HG02759 (cell line): ENCODE data around the gene PLCD3.
"Not testable (repeated sequence)": the region's sequence is repeated elsewhere in the genome, so short reads cannot be mapped to it uniquely, and the experiment has no call there.

Source experiments
- ATAC-seq: cut with Tn5 transposase; IDR thresholded peaks from one replicate; pipeline ENCODE4 v1.9.1; 2021; ENCODE audit warnings: mild to moderate bottlenecking, moderate library complexity; ENCODE audit not compliant: unreplicated experiment

The PLCD3 gene

GRCh38 chr17:45135978-45136791, 3.9 kb upstream of the PLCD3 start:
- no peak for ATAC-seq

GRCh38 chr17:45135192-45135977, 3.1 kb upstream of the PLCD3 start, which contains the start of gene ACBD4:
ACBD4 (plus strand) TSS chr17:45135687; CDS start chr17:45136145, 458 bp downstream.
- ATAC-seq, result peak; percentile 73

DNA sequence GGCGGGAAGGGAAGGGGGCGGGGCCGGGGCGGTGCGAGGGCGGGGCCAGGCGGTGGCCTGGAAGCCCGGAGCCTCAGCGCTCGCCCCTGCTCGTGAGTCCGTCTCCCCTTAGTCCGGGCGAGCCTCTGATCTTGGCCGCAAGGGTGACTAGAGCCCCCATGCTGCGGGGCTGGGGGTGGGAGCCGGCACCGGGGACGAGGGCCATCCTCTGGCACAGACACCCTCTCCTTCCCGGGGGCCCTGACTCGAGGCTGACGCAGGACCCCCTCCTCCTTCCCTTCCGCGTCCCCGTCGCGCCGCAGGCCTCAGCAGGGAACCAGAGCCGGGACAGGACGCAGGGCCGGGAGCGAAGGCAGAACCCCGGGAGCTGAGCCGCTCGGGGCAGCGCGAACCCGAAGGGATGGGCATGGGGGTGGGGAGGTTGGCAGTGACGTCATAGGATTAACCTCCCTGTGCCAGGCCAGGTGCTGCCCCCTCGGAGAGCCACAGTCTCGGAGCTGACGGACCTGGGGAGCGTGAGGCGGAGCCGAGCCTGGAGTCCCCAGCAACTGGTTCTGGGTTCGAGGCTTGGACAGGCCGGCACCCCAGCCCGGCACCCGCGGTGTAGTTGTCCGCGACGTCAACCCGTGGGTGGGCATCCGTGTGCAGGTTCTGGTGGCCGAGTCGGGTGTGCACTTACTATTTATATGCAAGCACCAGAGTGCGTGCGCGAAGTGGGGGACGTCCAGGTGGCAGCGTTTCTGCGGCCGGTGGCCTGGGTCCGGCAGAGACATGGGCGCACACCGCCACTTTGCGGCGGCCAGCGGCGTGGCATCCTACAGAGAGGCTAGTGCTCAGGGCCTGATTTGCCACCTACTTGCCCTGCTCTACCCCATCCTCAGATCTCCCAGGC, 503 bp upstream of the PLCD3 start:
- peak; percentile 34 for ATAC-seq

DNA sequence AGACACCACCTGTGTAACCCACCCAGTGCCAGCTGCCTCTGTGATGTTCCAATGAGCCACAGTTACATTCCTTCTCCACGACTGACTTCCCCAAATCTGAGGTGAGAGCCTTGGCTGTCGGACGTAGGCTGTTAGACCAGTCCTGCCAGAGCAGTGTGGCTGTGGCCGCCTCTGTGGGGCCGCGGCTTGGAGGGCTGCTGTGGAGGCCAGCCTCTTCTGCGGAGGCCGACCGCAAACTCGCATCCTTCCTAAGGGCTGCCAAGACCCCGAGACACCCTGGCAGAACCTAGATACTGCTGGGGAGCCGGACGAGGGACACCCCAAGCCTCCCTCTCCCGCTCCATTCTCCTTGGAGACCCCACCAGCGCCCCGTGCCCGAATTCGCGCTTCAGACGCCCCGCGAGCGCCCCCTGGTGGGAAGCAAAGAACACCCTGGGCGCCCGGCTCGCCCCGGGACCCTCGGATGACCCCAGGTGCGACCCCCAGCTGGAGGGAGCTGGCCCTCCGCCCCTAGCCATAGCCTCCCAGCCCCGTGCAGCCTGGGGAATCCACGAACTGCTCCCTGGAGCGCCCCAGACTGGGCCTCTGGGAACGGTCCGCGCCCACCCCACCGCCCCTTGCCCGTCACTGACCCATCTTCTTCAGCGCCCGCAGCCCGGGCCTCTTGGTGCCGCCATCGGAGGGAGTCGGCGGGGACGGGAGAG, 547 bp downstream of the PLCD3 start:
- peak; percentile 6 for ATAC-seq

GRCh38 chr17:45130681-45131615, 1.4 kb downstream of the PLCD3 start:
- no peak for ATAC-seq

DNA sequence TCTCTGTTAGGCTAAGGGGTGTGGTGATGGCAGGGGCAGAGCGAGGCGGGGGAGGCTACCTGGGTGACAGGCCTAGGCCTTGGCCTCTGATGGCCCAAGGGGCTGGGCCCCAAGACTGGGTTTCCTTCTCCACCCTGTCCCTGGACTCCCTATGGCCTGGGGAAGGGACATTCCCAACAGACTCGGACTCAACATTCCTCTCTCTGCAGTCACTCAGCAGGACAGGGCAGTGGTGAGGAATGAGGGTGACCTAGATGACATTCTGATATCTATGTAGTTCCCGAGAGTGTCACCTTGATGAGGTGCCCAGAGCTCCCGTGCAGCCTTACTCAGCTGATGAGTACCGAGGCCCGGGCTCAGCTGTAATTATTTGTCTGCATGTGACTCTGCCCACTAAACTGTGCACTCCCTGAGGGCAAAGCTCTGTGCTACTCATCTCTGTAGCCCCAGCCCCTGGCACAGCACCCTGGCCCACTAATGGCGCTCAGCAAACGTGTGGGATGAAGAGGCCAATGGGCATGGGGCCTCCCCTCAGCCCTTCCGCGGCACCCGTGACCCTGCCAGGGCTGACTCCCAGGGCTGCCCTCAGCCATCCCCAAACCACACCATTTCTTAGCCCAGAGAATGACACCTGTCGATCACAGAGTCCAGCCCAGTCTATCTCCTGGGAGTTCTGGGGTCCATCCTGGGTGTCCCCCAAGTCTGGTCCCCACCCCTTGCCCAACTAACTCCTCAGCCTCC, 2.2 kb downstream of the PLCD3 start:
- ATAC-seq, result no peak

GRCh38 chr17:45129426-45129939, 2.8 kb downstream of the PLCD3 start:
- no peak for ATAC-seq

- ATAC-seq, result no peak
Observed at GRCh38 chr17:45128989-45129388, 3.3 kb downstream of the PLCD3 start.

DNA sequence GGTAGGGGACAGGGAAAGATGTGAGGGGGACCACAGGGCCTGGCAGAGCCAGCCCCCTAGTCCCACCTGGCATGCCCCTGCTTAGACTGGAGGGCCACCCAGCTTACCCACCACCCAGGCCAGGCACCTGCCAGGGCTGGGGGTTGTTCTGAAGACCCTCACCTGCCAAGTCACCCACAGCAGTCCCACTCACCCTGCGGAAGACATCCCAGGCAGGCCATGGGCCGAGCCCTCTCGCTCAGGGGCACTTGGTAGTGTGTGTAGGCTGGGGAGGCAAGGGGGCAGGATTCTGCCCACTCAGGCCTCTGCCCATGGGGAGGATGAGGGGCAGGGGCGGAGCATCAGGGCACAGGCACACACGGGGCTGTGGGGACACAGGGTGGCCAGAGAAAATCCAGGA, 4.0 kb downstream of the PLCD3 start:
- no peak for ATAC-seq

DNA sequence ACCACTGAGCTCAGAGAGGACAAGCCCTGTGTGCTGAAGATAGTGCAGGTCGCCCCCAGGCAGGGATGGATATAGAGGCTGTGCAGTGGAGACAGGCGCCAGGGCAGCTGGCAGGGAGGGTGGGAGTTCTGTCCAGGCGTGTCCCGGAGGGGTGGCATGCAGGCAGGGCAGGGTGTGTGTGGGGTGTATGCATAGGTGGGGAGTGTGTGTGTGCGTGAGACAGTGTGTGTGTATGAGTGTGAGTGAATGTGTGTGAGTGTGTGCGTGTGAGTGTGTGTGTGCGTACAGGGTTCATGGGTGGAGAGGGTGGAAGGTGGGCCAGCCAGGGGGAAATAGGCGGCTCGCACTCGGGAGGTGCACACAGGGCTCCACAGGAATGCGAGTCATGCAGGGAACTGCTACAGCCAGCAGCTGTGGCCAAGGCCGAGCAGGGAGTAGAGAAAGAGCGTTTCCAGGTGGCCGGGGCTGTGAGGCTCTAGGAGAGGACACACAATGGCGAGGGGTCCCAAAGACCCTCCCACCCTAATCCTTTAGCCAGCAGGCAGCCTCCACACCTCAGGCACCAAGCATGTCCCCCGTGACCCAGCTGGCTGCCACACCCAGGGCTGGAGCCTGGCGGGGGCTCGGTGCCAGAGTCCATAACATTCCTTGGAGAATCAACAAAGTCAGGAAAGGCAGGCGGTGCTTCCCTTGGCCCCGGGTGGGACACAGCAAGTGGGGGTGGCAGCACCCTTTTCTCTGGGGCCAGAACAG, 4.6 kb downstream of the PLCD3 start:
- no peak for ATAC-seq

DNA sequence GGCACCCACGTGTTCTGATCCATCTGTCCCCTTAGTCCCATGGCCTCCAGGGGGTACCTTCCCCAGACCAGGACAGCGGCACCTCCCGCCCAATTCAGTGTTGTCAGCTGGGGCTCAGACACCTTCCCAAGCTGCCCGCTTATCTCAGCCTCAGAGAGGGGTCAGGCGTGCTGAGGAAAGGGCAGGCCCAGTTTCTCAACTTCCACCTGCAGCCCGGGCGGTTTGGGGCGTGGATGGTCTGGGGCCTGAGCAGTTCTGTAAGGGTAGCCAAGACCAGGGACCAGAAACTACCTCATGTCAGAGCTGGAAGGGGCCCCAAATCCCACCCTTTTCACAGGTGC, 5.1 kb downstream of the PLCD3 start:
- no peak for ATAC-seq

- ATAC-seq, result no peak
Observed at GRCh38 chr17:45125509-45125908, 6.8 kb downstream of the PLCD3 start.

- ATAC-seq, result not testable (repeated sequence)
Observed at GRCh38 chr17:45124797-45125122, 7.6 kb downstream of the PLCD3 start.

DNA sequence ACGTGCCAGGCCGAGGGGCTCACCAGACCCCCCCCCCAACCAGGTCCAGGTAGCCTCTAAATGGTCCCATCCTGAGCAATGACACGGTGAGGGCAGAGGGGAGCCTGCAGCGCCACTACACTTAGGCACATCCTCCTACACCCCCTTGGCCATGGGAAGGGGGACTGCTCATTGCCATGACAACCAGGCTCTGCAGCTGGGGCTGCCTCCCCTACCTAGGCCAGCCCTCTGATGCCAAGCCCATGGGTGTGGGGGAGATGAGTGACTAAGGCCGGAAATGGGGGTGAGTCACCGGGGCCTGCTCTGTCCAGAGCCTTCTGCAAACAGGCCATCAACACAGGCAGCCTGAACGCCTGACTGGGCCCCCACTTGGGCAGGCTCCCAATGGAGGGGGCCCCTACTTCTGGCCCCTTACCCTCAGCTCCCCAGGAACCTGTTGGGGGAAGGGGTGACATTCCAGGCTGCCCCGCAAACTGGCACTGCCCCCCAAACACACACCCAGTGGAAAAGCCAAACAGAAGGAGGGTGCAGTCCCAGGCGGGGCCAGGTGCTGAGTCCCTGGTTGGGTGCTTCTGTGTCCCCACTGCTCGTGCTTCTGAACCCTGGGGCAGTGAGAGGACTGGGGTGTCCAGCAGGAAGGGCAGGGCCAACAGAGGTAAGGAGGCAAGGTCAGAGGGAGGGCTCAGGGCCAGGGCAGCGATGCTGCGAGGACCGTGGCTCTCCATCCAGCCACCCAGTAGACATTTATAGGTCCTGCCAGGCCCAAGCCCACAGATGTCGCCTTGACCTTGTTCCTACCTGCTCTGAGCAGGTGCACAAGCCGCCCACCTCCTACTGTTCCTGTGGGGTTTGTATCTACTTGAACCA, 8.2 kb downstream of the PLCD3 start:
- peak; percentile 48 for ATAC-seq

- ATAC-seq, result no peak
Observed at GRCh38 chr17:45123076-45123770, 9.1 kb downstream of the PLCD3 start.

- ATAC-seq, result no peak
Observed at GRCh38 chr17:45121055-45121454, 11.3 kb downstream of the PLCD3 start.
